CD4-positive, alpha-beta T cell treated with Interleukin-21 for 1 hour (primary cell): ENCODE results near the gene NOL4L.

Source experiments
- DNase-seq: peaks from one replicate; pipeline ENCODE4 v3.0.0-alpha.2; 2020

NOL4L gene

GRCh38 chr20:32440758-32441078 lies 144.4 kb downstream of the NOL4L start:
- no peak for DNase-seq

GRCh38 chr20:32440069-32440757 lies 144.9 kb downstream of the NOL4L start:
- no peak for DNase-seq

GRCh38 chr20:32439132-32439829 lies 145.9 kb downstream of the NOL4L start:
- DNase-seq: no peak

DNA sequence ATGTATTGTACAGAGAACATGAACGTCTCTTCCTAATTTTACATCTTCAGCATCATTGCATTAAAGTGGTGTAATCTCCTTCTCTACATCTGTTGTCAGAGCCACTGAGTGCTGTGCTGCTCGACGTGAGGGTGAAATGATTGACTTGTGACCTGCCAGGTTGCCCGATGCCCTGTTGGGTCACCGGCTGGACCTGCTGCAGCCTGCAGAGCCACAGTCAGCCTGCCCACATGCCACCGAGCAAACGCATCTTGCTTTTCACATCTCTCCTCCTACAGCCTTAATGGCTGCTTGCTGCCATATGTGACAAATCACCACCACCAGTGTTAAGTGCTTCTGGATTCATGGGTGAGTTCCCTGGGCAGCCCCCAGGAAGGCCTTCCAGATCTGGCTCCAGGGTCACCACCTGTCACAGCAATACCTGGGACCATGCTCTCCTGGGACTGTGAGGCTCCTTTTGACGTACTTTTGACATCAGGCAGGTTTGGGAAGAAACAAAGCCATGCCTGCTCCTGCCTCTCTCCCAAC lies 146.7 kb downstream of the NOL4L start:
- DNase-seq: no peak

DNA sequence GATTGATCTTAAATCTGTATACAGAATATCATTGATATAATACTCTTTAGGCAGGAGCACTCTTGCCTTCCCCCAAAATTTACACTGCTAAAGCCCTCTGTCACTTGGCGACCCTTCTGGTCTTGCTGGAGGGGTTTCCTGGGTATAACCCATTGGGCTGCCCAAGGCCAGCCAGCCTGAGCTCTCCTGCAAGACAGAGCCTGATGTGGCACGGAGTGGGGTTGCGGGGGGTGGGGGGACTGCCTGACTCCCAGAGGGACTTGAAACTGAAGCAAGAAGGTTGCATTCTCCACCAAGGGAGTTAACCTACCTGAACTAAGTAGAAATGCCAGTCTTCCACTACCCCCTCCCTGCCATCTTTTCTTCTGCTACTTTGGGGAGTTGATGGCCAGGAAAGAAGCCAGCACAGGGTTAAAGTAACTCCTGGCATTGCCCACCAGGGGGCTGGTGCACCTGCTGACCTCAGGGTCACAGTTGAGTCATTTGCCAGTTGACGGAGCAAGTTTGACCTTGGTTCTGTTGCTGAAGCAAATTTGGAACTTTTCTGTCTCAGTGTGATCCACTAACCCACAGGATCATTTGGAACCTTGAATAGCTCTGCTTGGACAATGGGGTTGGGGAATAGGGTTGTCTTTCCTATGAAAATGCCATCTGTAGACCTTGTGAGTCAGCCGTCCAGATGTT lies 147.6 kb downstream of the NOL4L start:
- no peak for DNase-seq

DNA sequence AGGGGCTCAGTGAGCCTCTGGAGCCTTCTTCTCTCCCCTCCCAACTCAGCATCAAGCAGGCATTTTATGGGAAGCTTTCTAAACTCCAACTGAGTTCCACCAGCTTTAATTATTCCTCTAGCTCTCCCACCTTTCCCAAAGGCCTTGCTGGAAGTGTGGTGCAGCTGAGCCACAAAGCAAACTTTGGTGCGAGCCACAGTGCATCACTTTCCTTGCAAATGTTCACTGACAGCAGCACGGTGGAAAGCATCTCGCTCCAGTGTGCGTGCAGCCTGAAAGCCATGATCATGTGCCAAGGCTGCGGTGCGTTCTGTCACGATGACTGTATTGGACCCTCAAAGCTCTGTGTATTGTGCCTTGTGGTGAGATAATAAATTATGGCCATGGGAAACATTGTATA lies 148.2 kb downstream of the NOL4L start:
- DNase-seq: no peak

- DNase-seq: no peak
Measured at GRCh38 chr20:32436142-32436861, 148.8 kb downstream of the NOL4L start.

DNA sequence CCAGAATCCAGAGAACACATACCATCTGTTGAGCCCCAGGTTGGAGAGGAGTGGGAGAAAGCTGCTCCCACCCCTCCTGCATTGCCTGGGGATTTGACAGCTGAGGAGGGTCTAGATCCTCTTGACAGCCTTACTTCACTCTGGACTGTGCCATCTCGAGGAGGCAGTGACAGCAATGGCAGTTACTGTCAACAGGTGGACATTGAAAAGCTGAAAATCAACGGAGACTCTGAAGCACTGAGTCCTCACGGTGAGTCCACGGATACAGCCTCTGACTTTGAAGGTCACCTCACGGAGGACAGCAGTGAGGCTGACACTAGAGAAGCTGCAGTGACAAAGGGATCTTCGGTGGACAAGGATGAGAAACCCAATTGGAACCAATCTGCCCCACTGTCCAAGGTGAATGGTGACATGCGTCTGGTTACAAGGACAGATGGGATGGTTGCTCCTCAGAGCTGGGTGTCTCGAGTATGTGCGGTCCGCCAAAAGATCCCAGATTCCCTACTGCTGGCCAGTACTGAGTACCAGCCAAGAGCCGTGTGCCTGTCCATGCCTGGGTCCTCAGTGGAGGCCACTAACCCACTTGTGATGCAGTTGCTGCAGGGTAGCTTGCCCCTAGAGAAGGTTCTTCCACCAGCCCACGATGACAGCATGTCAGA lies 149.6 kb downstream of the NOL4L start:
- no peak for DNase-seq

DNA sequence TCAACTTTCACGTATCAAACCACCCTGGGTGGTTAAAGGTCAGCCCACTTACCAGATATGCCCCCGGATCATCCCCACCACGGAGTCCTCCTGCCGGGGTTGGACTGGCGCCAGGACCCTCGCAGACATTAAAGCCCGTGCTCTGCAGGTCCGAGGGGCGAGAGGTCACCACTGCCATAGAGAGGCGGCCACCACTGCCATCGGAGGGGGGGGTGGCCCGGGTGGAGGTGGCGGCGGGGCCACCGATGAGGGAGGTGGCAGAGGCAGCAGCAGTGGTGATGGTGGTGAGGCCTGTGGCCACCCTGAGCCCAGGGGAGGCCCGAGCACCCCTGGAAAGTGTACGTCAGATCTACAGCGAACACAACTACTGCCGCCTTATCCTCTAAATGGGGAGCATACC lies 150.7 kb downstream of the NOL4L start:
- no peak for DNase-seq

DNA sequence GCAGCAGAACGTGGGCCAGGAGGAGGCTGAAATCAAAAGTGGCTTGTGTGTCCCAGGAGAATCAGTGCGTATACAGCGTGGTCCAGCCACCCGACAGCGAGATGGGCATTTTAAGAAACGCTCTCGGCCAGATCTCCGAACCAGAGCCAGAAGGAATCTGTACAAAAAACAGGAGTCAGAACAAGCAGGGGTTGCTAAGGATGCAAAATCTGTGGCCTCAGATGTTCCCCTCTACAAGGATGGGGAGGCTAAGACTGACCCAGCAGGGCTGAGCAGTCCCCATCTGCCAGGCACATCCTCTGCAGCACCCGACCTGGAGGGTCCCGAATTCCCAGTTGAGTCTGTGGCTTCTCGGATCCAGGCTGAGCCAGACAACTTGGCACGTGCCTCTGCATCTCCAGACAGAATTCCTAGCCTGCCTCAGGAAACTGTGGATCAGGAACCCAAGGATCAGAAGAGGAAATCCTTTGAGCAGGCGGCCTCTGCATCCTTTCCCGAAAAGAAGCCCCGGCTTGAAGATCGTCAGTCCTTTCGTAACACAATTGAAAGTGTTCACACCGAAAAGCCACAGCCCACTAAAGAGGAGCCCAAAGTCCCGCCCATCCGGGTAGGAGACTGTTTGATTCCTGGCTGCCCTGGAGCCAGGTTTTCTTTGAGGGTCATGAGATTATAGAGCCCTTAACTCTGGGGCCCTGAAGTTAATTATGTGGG lies 151.7 kb downstream of the NOL4L start:
- no peak for DNase-seq

DNA sequence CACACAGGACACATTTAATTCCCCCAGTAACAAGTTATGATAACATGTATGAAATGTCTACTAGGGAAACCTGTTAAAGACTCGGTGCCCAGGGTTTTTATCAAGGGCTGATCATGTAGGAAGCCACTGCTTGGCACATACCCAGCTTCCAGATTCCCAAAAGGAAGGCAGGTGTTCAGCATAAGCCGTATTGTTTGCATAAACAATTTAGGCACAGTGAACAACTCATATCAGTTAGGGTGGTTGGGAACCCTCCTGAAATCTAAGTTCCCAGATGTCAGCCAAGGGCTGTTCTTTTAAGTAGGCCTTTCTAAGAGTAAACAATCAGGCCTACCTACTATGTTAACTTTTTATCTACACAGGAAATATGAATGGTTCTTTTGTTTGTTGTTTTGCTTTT lies 152.9 kb downstream of the NOL4L start:
- no peak for DNase-seq

- no peak for DNase-seq
Measured at GRCh38 chr20:32431457-32431856, 153.7 kb downstream of the NOL4L start.

DNA sequence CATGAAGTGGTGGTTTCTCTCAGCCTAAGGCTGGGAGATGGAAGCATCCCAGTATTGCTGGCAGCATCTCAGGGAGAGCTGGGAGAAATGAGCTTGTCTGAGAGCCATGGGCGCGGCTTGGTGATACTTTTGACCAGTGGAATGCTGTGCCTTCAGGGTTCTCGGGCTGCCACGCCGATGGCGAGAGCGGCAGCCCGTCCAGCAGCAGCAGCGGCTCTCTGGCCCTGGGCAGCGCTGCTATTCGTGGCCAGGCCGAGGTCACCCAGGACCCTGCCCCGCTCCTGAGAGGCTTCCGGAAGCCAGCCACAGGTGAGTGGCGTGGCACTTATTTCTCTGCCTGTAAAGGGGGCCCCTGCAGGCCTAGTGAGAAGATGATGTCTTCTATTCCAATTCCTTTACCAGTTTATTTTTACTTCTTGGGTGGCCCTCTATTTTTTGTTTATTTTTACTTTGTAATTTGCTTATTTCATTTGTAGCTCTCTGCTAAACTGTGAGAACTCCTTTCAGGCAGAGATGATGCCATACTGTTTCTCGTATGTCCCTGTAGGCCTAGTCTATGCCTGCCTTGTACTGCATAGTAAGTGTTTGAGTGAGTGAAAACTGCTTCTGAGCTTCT lies 155.3 kb downstream of the NOL4L start:
- no peak for DNase-seq

DNA sequence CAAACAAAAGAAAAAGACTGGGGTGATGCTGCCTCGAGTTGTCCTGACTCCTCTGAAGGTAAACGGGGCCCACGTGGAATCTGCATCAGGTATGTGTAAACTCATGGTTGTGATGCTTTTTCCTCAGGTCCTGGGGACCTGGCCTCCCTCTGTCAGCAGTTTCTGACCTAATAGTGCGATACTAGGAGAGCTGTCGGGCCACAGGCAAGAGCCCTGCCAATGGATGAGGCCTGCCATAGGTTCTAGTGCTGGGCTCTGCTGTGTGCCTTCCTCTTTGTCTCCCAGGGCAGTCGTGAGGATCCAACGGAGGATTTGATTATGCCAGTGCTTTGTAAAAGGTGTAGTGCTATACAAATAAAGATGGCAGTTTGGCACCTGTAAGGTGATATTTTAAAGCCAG lies 155.8 kb downstream of the NOL4L start:
- DNase-seq: no peak

- DNase-seq: no peak
Measured at GRCh38 chr20:32427996-32428395, 157.1 kb downstream of the NOL4L start.

GRCh38 chr20:32421290-32421689 lies 163.8 kb downstream of the NOL4L start:
- no peak for DNase-seq

DNA sequence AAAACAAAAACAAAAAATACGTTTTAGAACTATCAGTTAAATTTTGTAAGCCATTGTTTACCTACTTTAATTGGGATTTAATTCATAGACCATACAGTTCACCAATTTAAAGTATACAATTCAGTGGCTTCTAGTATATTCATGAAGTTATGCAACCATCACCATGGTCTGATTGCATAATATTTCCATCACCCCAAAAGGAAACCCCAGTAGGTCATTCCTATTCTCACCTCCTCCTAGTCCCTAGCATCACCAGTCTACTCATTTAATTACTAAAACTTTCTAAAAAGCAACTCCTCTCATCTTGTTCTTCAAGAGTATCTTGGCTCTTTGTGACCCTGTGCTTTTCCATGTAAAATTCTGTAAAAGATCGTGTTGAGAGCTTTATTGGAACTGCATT lies 166.8 kb downstream of the NOL4L start:
- no peak for DNase-seq

- DNase-seq: no peak
Measured at GRCh38 chr20:32416206-32416605, 168.9 kb downstream of the NOL4L start.

GRCh38 chr20:32415494-32415893 lies 169.6 kb downstream of the NOL4L start:
- DNase-seq: no peak

- no peak for DNase-seq
Measured at GRCh38 chr20:32411955-32412706, 173.0 kb downstream of the NOL4L start.
